Measurements from ENCODE around the gene BCL6.

DNA sequence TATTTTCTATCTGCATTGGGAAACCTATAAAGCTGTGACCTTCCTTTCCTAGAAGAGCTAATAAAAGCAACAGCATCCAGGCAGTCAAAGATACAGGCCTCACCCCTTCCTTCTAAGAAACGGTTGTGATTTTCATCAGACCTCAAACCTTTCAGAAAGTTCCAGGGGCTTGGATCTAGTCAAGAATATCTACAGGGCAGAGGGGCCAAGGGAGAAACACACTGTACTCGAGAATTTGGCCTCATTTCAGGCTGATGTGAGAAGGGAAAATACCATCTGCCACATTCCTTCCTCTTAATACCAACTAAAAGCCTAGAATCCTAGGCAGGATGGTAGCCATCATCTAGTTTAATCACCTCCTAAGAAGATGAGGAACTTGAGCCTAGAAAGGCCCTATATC, 24.5 kb upstream of the BCL6 start:
- TF ChIP-seq SRF (CRISPR knock-in tag; IDR thresholded peaks at IDR 0.05) = no peak
- TF ChIP-seq TCF7L2 (IDR thresholded peaks at IDR 0.05; ENCODE audit: low read depth, low read length) = no peak
- TF ChIP-seq, protein P1, sequence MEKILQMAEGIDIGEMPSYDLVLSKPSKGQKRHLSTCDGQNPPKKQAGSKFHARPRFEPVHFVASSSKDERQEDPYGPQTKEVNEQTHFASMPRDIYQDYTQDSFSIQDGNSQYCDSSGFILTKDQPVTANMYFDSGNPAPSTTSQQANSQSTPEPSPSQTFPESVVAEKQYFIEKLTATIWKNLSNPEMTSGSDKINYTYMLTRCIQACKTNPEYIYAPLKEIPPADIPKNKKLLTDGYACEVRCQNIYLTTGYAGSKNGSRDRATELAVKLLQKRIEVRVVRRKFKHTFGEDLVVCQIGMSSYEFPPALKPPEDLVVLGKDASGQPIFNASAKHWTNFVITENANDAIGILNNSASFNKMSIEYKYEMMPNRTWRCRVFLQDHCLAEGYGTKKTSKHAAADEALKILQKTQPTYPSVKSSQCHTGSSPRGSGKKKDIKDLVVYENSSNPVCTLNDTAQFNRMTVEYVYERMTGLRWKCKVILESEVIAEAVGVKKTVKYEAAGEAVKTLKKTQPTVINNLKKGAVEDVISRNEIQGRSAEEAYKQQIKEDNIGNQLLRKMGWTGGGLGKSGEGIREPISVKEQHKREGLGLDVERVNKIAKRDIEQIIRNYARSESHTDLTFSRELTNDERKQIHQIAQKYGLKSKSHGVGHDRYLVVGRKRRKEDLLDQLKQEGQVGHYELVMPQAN (IDR thresholded peaks at IDR 0.05; ENCODE audit: borderline replicate concordance) = no peak
- TF ChIP-seq, protein P2, sequence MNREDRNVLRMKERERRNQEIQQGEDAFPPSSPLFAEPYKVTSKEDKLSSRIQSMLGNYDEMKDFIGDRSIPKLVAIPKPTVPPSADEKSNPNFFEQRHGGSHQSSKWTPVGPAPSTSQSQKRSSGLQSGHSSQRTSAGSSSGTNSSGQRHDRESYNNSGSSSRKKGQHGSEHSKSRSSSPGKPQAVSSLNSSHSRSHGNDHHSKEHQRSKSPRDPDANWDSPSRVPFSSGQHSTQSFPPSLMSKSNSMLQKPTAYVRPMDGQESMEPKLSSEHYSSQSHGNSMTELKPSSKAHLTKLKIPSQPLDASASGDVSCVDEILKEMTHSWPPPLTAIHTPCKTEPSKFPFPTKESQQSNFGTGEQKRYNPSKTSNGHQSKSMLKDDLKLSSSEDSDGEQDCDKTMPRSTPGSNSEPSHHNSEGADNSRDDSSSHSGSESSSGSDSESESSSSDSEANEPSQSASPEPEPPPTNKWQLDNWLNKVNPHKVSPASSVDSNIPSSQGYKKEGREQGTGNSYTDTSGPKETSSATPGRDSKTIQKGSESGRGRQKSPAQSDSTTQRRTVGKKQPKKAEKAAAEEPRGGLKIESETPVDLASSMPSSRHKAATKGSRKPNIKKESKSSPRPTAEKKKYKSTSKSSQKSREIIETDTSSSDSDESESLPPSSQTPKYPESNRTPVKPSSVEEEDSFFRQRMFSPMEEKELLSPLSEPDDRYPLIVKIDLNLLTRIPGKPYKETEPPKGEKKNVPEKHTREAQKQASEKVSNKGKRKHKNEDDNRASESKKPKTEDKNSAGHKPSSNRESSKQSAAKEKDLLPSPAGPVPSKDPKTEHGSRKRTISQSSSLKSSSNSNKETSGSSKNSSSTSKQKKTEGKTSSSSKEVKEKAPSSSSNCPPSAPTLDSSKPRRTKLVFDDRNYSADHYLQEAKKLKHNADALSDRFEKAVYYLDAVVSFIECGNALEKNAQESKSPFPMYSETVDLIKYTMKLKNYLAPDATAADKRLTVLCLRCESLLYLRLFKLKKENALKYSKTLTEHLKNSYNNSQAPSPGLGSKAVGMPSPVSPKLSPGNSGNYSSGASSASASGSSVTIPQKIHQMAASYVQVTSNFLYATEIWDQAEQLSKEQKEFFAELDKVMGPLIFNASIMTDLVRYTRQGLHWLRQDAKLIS (CRISPR knock-in tag; IDR thresholded peaks at IDR 0.05) = no peak
